ENCODE data around the gene C6orf47. TPM values are rescaled to one million over a fixed set of nuclear protein-coding genes. Genes with fewer than 3 reads are reported as not detected.

The C6orf47 gene
- total RNA-seq, 1 experiment from 2014 or later = 22.4 TPM

DNA sequence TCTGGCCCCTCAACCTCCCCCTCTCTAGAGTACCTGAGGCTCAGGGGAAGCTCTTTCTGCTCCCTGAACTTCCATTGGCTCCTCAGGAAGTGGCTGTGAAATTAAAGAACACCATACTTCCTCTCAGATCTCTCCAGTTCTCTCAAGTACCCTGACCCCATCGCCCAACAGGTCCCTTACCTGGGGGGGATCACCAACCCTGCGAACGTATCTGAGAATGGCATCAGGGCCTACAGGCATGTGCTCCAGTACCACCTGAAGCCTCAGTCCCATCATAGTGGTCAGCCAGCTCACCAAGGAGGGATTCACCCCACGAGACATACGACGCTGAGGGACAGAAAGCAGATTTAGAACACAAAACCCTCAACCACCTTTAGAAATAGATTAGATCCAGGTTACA is 20.0 kb downstream of the C6orf47 start:
- ChIA-PET CTCF (interaction anchor here (0.5 kb wide), 1 partner anchor 42 kb away, joined by 3 read pairs; no protein-coding TSS in a partner anchor), POLR2A (interaction anchor here (0.5 to 3.0 kb wide), 2 partner anchors 11 to 713 kb away, joined by 9 to 11 read pairs; partner anchors contain the start of gene BAG6)
- no peaks in the 10 kb centered on the region for H3K27me3 ChIP-seq (ENCODE audit: control insufficient read depth, insufficient read depth, low read length)
- no peak overlapping the region for H3K27ac ChIP-seq (ENCODE audit: low read length)
- TSS peak; percentile 89 for BruUV-seq (replicated peaks)
- TF ChIP-seq SIN3A (IDR thresholded peaks at IDR 0.05; ENCODE audit: borderline replicate concordance, insufficient read depth, low read depth, low read length) = no peak
- TF ChIP-seq, protein P1, sequence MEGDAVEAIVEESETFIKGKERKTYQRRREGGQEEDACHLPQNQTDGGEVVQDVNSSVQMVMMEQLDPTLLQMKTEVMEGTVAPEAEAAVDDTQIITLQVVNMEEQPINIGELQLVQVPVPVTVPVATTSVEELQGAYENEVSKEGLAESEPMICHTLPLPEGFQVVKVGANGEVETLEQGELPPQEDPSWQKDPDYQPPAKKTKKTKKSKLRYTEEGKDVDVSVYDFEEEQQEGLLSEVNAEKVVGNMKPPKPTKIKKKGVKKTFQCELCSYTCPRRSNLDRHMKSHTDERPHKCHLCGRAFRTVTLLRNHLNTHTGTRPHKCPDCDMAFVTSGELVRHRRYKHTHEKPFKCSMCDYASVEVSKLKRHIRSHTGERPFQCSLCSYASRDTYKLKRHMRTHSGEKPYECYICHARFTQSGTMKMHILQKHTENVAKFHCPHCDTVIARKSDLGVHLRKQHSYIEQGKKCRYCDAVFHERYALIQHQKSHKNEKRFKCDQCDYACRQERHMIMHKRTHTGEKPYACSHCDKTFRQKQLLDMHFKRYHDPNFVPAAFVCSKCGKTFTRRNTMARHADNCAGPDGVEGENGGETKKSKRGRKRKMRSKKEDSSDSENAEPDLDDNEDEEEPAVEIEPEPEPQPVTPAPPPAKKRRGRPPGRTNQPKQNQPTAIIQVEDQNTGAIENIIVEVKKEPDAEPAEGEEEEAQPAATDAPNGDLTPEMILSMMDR (IDR thresholded peaks at IDR 0.05) = no peak
- TF ChIP-seq TCF7L2 (IDR thresholded peaks at IDR 0.05; ENCODE audit: low read depth, low read length) = no peak
- TF ChIP-seq, protein P2, sequence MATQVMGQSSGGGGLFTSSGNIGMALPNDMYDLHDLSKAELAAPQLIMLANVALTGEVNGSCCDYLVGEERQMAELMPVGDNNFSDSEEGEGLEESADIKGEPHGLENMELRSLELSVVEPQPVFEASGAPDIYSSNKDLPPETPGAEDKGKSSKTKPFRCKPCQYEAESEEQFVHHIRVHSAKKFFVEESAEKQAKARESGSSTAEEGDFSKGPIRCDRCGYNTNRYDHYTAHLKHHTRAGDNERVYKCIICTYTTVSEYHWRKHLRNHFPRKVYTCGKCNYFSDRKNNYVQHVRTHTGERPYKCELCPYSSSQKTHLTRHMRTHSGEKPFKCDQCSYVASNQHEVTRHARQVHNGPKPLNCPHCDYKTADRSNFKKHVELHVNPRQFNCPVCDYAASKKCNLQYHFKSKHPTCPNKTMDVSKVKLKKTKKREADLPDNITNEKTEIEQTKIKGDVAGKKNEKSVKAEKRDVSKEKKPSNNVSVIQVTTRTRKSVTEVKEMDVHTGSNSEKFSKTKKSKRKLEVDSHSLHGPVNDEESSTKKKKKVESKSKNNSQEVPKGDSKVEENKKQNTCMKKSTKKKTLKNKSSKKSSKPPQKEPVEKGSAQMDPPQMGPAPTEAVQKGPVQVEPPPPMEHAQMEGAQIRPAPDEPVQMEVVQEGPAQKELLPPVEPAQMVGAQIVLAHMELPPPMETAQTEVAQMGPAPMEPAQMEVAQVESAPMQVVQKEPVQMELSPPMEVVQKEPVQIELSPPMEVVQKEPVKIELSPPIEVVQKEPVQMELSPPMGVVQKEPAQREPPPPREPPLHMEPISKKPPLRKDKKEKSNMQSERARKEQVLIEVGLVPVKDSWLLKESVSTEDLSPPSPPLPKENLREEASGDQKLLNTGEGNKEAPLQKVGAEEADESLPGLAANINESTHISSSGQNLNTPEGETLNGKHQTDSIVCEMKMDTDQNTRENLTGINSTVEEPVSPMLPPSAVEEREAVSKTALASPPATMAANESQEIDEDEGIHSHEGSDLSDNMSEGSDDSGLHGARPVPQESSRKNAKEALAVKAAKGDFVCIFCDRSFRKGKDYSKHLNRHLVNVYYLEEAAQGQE (IDR thresholded peaks at IDR 0.05; ENCODE audit: insufficient read depth in 1 of 2, low read depth in 2 of 2, low read length in 1 of 2) = no peak
- no peak for TF ChIP-seq POLR2AphosphoS5 (IDR thresholded peaks at IDR 0.05; ENCODE audit: low read depth, low read length)
- no peak for DNase-seq (ENCODE audit: low read depth, low spot score)
- no peak for ATAC-seq
- intact Hi-C loops (cut with micrococcal nuclease; ENCODE audit: unreplicated experiment) = no loop called here
- H3K36me3 ChIP-seq (ENCODE audit: control insufficient read depth, insufficient read depth, low read length) = peaks cover 22% of the 10 kb centered on the region
- H3K4me3 ChIP-seq (ENCODE audit: low read depth in 2 of 2, low read length in 2 of 2) = no peak overlapping the region
- in situ Hi-C loops (cut with HindIII; ENCODE audit: low pct_unique_long_range_greater_than_20kb, low sequenced_read_pairs) = no loop called here
- H3K4me1 ChIP-seq (ENCODE audit: control insufficient read depth, insufficient read depth, low read length) = peaks cover 6% of the 10 kb centered on the region; the same call in 1 of the 2 replicates
- H3K9me3 ChIP-seq (ENCODE audit: control insufficient read depth, insufficient read depth, low read depth, low read length) = no peaks in the 10 kb centered on the region

DNA sequence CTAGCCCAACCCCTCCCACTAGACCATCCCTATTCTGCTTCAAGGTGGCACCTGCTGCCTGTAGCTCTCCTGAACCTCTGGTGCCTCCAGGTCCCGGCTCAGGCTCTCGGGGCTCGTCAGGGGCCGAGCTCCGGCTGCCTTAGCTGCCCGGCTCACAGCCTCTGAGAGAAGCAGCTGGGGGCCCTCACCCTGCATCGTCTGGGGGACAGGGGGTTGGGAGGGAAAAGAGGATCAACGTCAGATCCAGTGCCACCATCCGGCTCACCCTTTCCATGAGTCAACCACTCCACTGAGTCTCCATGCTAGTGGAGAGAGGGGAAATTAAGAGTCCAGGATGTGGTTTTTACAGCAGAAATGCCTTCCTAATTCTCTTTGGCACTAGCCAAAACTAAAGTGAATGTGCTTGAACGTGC is 21.1 kb downstream of the C6orf47 start:
- H3K36me3 ChIP-seq (ENCODE audit: control insufficient read depth, insufficient read depth, low read length) = peaks cover 20% of the 10 kb centered on the region; the same call in 1 of the 2 replicates
- POLR2A ChIA-PET = interaction anchor here (0.6 to 3.0 kb wide), 2 partner anchors 12 to 145 kb away, joined by 5 to 9 read pairs; partner anchors contain the start of gene BAG6
- DNase-seq (ENCODE audit: low read depth, low spot score) (no peak), ATAC-seq (peak; percentile 22)
- BruUV-seq (replicated peaks) = no TSS peak
- no peaks in the 10 kb centered on the region for H3K27me3 ChIP-seq (ENCODE audit: control insufficient read depth, insufficient read depth, low read length)
- no peaks in the 10 kb centered on the region for H3K9me3 ChIP-seq (ENCODE audit: control insufficient read depth, insufficient read depth, low read depth, low read length)
- H3K27ac ChIP-seq (ENCODE audit: low read length) = no peak overlapping the region
- no peak overlapping the region for H3K4me3 ChIP-seq (ENCODE audit: low read depth in 2 of 2, low read length in 2 of 2)
- in situ Hi-C loops (cut with HindIII; ENCODE audit: low pct_unique_long_range_greater_than_20kb, low sequenced_read_pairs) (no loop called here), intact Hi-C loops (cut with micrococcal nuclease; ENCODE audit: unreplicated experiment) (no loop called here)
- no peak for TF ChIP-seq SIN3A (IDR thresholded peaks at IDR 0.05; ENCODE audit: borderline replicate concordance, insufficient read depth, low read depth, low read length)
- peaks cover 7% of the 10 kb centered on the region; the same call in 1 of the 2 replicates for H3K4me1 ChIP-seq (ENCODE audit: control insufficient read depth, insufficient read depth, low read length)
- CTCF ChIA-PET = no interaction called here

DNA sequence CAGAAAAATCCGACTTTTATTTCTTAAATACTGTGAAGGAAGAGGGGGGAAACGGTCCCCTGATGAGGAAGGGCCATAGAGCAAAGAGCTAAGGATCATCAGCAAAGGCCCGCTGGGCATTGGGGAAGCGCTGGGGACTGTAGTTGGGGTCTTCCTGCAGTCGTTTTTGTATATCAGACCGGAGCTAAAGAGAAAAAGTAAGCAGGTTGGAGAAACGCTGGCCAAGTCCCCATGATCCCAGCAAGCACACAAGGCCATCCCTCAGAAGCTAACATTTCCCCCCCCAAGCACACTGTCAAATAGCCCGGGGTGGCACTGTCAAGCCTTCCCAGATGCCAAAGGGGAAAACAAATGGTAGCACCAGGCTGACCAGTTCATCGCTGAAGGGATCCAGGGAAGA is 21.5 kb downstream of the C6orf47 start:
- POLR2A ChIA-PET = interaction anchor here (0.6 to 3.0 kb wide), 2 partner anchors 13 to 145 kb away, joined by 5 to 9 read pairs; partner anchors contain the start of gene BAG6
- Histone ChIP-seq H3K36me3 (ENCODE audit: control insufficient read depth, insufficient read depth, low read length) (peaks cover 22% of the 10 kb centered on the region; the same call in 1 of the 2 replicates), H3K9me3 (ENCODE audit: control insufficient read depth, insufficient read depth, low read depth, low read length) (no peaks in the 10 kb centered on the region), H3K4me3 (ENCODE audit: low read depth in 2 of 2, low read length in 2 of 2) (no peak overlapping the region), H3K27me3 (ENCODE audit: control insufficient read depth, insufficient read depth, low read length) (no peaks in the 10 kb centered on the region), H3K4me1 (ENCODE audit: control insufficient read depth, insufficient read depth, low read length) (peaks cover 11% of the 10 kb centered on the region; the same call in 1 of the 2 replicates), H3K27ac (ENCODE audit: low read length) (no peak overlapping the region)
- CTCF ChIA-PET = no interaction called here
- TF ChIP-seq POLR2AphosphoS5 (IDR thresholded peaks at IDR 0.05; ENCODE audit: low read depth, low read length) (peak; percentile 68; the same call in 1 of the 2 replicates), SIN3A (IDR thresholded peaks at IDR 0.05; ENCODE audit: borderline replicate concordance, insufficient read depth, low read depth, low read length) (no peak)
- DNase-seq (ENCODE audit: low read depth, low spot score) = no peak
- intact Hi-C loops (cut with micrococcal nuclease; ENCODE audit: unreplicated experiment) (no loop called here), in situ Hi-C loops (cut with HindIII; ENCODE audit: low pct_unique_long_range_greater_than_20kb, low sequenced_read_pairs) (no loop called here)
- no TSS peak for BruUV-seq (replicated peaks)
- ATAC-seq = peak; percentile 28

Measured in Panc1 (cell line).